Inferior parietal cortex (tissue), 1 donor: ENCODE results near the gene REEP3.

Experiments
- DNase-seq: peaks from one replicate; pipeline ENCODE4 v3.0.0-alpha.2; 2016; ENCODE audit errors: extremely low spot score

REEP3 gene

GRCh38 chr10:63666836-63667383 lies 145.7 kb downstream of the REEP3 start:
- DNase-seq = no peak

GRCh38 chr10:63667596-63668480 lies 146.6 kb downstream of the REEP3 start:
- DNase-seq = no peak

- DNase-seq = peak; percentile 8
Measured at GRCh38 chr10:63670291-63670898, 149.2 kb downstream of the REEP3 start.

GRCh38 chr10:63671317-63671937 lies 150.2 kb downstream of the REEP3 start:
- no peak for DNase-seq

- no peak for DNase-seq
Measured at GRCh38 chr10:63672491-63672890, 151.3 kb downstream of the REEP3 start.

- no peak for DNase-seq
Measured at GRCh38 chr10:63673246-63673645, 152.0 kb downstream of the REEP3 start.

GRCh38 chr10:63673846-63674245 lies 152.6 kb downstream of the REEP3 start:
- DNase-seq = no peak
